ENCODE measurements around the gene CPA2.
"Not testable (repeated sequence)": the region's sequence is repeated elsewhere in the genome, so short reads cannot be mapped to it uniquely, and the experiment has no call there.

CPA2 gene

GRCh38 chr7:130309986-130310385 is 43.3 kb downstream of the CPA2 start:
- DNase-seq (ENCODE audit: low spot score): no peak

GRCh38 chr7:130314305-130314704 is 47.6 kb downstream of the CPA2 start:
- no peak for DNase-seq (ENCODE audit: low spot score)

DNA sequence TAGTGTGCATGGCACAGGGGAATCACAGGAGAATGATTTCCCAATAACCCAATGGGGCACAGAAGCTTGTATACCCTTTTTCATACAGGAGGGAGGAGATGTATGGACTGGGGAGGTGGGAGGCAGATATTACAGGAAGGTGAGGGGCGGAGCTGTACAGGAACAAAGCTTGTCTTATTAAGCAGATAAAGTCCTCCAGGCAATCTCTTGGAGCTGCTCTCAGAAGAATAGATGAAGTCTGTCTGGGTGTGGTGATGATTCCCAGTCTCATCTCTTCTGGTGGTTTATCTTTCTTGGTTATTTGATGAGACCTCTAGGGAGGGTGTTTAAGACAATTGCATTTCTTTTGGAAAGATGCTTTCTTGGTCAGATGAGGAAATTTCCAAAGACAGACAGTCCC is 52.9 kb downstream of the CPA2 start:
- DNase-seq (ENCODE audit: low spot score): no peak

- DNase-seq (ENCODE audit: low spot score): not testable (repeated sequence)
Measured at GRCh38 chr7:130321542-130322229, 55.0 kb downstream of the CPA2 start.

GRCh38 chr7:130322615-130323014 is 56.0 kb downstream of the CPA2 start:
- DNase-seq (ENCODE audit: low spot score): no peak

DNA sequence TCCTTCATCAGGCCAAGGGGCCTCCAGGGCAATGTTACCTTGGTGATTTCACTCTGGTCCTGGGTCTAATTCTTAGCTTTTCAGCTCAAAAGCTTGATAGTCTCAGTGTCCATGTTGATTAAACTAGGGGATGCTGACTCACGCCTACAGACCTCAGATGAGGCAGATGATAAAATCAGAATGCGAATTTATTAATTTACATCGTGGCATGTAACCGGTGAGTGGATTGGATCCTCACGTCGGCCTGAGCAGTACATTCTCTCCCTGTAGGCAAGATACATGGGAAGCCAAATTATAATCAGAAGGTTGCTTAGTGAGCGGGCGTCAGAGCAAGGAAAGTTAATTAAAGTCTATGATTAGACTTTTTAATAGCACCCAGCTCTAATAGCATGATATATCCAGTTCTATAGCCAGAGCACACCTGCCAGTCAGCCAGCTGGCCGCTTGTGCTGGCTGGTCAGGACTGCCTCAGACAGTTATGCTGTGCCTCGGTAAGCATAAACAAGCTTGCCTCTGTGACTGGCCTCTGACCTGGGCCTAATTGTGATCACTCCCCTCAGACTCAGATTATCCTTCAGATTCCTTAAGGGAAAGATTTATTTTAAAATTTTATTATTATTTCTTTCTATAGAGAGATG is 57.8 kb downstream of the CPA2 start:
- DNase-seq (ENCODE audit: low spot score): no peak

DNA sequence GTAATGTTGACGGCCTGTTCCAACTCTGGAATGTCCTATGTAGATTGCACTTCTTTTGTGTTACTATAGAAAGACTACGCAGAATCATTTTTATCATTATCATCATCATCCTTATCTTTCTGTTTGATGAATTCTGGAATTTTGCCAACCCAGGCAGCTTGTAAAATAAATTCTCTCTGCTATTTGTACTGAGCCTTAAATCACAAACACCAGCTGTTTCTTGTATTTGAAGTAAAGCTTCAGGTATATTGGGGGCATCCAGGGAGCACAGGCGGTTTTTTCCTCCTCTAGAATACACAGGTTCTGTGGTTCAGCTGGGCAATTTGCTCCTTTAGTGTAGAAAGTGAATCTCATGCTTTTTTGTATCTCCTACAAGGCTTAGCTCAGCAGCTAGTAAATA is 63.0 kb downstream of the CPA2 start:
- DNase-seq (ENCODE audit: low spot score): no peak

DNA sequence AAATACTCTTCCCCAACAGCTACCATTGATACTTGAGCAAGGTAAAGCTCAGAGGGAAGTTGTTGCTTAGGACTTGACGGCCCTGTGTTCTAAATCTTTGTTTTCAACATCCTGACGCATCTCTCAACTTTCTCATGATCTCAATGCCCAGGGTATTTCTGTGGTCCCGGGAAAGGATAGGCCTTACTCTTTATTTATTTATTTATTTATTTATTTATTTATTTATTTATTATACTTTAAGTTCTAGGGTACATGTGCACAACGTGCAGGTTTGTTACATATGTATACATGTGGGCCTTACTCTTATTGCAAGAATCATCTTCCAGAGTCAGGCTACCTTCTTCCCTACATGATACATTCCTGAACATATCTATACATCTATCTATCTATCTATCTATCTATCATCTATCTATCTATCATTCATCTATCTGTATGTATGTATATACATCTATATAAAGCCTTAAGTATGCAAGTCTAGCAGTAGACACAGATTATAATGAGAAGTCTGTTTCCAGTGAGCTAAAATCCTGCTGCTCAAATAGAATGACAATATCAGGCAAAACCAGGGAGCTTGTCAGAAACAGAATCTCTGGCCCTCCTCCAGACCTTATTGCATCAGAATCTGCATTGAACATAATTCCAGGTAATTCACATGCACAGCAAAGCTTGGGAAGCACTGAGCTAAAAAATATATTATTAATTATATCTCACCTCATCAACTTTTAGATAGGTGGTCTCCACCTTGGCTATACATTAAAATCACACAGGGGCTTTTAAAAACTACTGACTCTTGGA is 65.8 kb downstream of the CPA2 start:
- DNase-seq (ENCODE audit: low spot score): no peak

DNA sequence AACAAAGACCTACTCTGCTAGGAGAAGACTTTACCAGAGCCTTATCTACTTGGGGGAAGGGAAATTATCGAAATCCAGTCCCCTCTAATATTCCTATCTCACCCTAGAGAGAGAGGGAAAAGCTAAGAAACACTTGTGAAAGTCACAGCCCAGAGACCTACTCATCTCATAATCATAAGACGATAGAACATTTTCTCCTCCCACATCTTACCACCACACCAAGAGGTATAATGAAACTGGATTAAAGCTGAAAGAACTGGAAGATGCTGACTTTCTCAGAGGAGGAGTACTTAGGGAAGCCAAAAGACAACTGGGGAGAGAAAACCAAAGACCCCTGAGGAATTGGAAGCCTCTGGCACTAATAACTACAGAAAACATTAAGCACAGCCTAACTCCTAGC is 67.2 kb downstream of the CPA2 start:
- DNase-seq (ENCODE audit: low spot score): no peak

DNA sequence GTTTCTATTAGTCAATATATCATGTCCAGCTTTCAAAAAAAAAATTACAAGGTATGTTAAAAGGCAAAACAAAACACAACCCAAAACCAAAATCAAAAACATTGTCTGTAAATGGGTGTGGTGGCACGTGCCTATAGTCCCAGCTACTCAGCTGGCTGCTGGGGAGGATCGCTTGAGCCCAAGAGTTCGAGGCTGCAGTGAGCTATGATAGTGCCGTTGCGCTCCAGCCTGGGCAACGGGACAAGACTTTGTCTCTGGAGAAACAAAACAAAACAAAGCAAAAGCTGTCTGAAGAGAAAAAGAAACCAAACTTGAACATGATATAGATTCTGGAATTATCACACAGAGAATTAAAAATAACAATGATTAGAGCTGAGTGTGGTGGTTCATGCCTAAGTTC is 67.6 kb downstream of the CPA2 start:
- DNase-seq (ENCODE audit: low spot score): no peak

- DNase-seq (ENCODE audit: low spot score): no peak
Measured at GRCh38 chr7:130337410-130337971, 70.8 kb downstream of the CPA2 start.

GRCh38 chr7:130338233-130338632 is 71.6 kb downstream of the CPA2 start:
- DNase-seq (ENCODE audit: low spot score): no peak
